K562 (cell line): ENCODE measurements around the gene LCN1. TPM values are rescaled to one million over a fixed set of nuclear protein-coding genes. Genes with fewer than 3 reads are reported as not detected.

Experiments used
- CLOCK ChIP-seq: fragments of 250-450 bp; sonication (Bioruptor Pico); IDR thresholded peaks from 2 replicates; pipeline ENCODE4 v1.4.0; 2020; ENCODE audit warnings: mild to moderate bottlenecking, moderate library complexity, borderline replicate concordance
- EGR1 ChIP-seq: fragments of 450-650 bp; conservative IDR thresholded peaks from 2 replicates; pipeline ENCODE4 v1.6.1; 2017; ENCODE audit warnings: mild to moderate bottlenecking
- ESRRB ChIP-seq: fragments of 250-450 bp; sonication (Bioruptor Pico); IDR thresholded peaks from 2 replicates; pipeline ENCODE4 v1.5.0; 2020; ENCODE audit warnings: mild to moderate bottlenecking, moderate library complexity, borderline replicate concordance
- GTF3C2 ChIP-seq: IDR thresholded peaks from 3 replicates; pipeline ENCODE4 v1.6.1; 2011; ENCODE audit warnings: borderline replicate concordance, mild to moderate bottlenecking, moderate library complexity; ENCODE audit not compliant: insufficient read length; ENCODE audit errors: extremely low read depth
- L3MBTL2 ChIP-seq: fragments of 450-650 bp; IDR thresholded peaks from 2 replicates; pipeline ENCODE4 v1.6.1; 2016; ENCODE audit warnings: mild to moderate bottlenecking, moderate library complexity
- MED1 ChIP-seq: sonication (generic); formaldehyde crosslinking; IDR thresholded peaks from 2 replicates; pipeline ENCODE4 v1.8.1; 2023; ENCODE audit warnings: missing genetic modification reagents, borderline replicate concordance
- POLR2A ChIP-seq: fragments of 450-650 bp; conservative IDR thresholded peaks from 2 replicates; pipeline ENCODE4 v1.6.1; 2016
- RBM22 ChIP-seq: fragments of 200-400 bp; formaldehyde crosslinking; IDR thresholded peaks from 2 replicates; pipeline ENCODE4 v1.6.1; 2018; ENCODE audit warnings: low read length, low read depth; ENCODE audit not compliant: poor library complexity, severe bottlenecking
- RBM34 ChIP-seq: fragments of 200-400 bp; formaldehyde crosslinking; IDR thresholded peaks from 2 replicates; pipeline ENCODE4 v1.6.1; 2018; ENCODE audit warnings: low read length, borderline replicate concordance; ENCODE audit not compliant: insufficient read depth
- SIX5 ChIP-seq, 2 experiments: IDR thresholded peaks; 2 replicates each; pipeline ENCODE4 v1.6.1; 2011; ENCODE audit warnings: low read length in 2 of 2, borderline replicate concordance in 1 of 2, low read depth in 1 of 2, mild to moderate bottlenecking in 1 of 2, moderate library complexity in 1 of 2; ENCODE audit not compliant: insufficient read depth in 1 of 2
- SMARCC2 ChIP-seq: fragments of 450-650 bp; IDR thresholded peaks from 2 replicates; pipeline ENCODE4 v1.6.1; 2017; ENCODE audit warnings: antibody characterized with exemption, moderate library complexity, mild to moderate bottlenecking, low read depth
- SNAPC5 ChIP-seq: fragments of 250-450 bp; sonication (Bioruptor Pico); IDR thresholded peaks from 2 replicates; pipeline ENCODE4 v1.8.0; 2021; ENCODE audit warnings: moderate library complexity, mild to moderate bottlenecking, inconsistent platforms
- SREBF1 ChIP-seq: fragments of 150-350 bp; IDR thresholded peaks from 2 replicates; pipeline ENCODE4 v1.6.1; 2014; ENCODE audit warnings: antibody characterized with exemption, low read depth, low read length, borderline replicate concordance
- ZNF324 ChIP-seq: fragments of 250-450 bp; sonication (Bioruptor Pico); IDR thresholded peaks from 2 replicates; pipeline ENCODE4 v1.4.0; 2020; ENCODE audit warnings: mild to moderate bottlenecking
- ZNF518B ChIP-seq: fragments of 250-450 bp; sonication (Bioruptor Pico); IDR thresholded peaks from 2 replicates; pipeline ENCODE4 v1.5.0; 2021; ENCODE audit warnings: mild to moderate bottlenecking, moderate library complexity
- ZNF75A ChIP-seq: fragments of 450-650 bp; formaldehyde crosslinking; IDR thresholded peaks from 2 replicates; pipeline ENCODE4 v1.4.0; 2020; ENCODE audit warnings: mild to moderate bottlenecking
- polyA plus RNA-seq, 8 experiments: library from polyadenylated mRNA; depleted of rRNA in 4 of 8; stranded (reverse) in 5 of 8; unstranded in 3 of 8; fragments of >200 nt; fragmentation: Nextera tagmentation in 2 of 8; fragmentation: Illumina TruSeq in 1 of 8; extraction: Ambion mirVana in 2 of 8; extraction: Trizol in 1 of 8; gene quantifications; 2 replicates each; pipeline versions ENCODE4 v1.2.1 to v1.2.3, GENCODE V29; 2011 to 2014; ENCODE audit warnings: inconsistent platforms in 1 of 8, missing spikeins in 1 of 8
- total RNA-seq, 7 experiments: library from RNA; depleted of rRNA in 6 of 7; stranded (reverse); fragments of >200 nt in 6 of 7; fragmentation: Illumina TruSeq in 2 of 7; extraction: Trizol in 2 of 7; gene quantifications; 2 replicates each; pipeline versions ENCODE4 v1.2.1 to v1.2.3, GENCODE V29; 2011 to 2021; ENCODE audit warnings: low replicate concordance in 1 of 7

LCN1 gene
- total and polyA plus RNA-seq, 9 of the 15 experiments (the other 6 are each of a cell fraction or from before 2014, with no cell fraction given) = not detected

- TF ChIP-seq ZNF518B (CRISPR knock-in tag) (no peak), RBM22 (no peak), ESRRB (CRISPR knock-in tag) (no peak), L3MBTL2 (peak; percentile 70), EGR1 (peak; percentile 94), CLOCK (CRISPR knock-in tag) (no peak), SIX5 (IDR thresholded peaks at IDR 0.05; ENCODE audit: borderline replicate concordance in 1 of 2, insufficient read depth in 1 of 2, low read depth in 1 of 2, low read length in 2 of 2) (peak in 1 of 2 experiments; percentile 19; a peak in 1 of 4 replicates), ZNF75A (CRISPR knock-in tag) (no peak), SREBF1 (no peak), RBM34 (no peak; the same call in 1 of the 2 replicates), SMARCC2 (no peak), SNAPC5 (CRISPR knock-in tag) (no peak), MED1 (no peak), GTF3C2 (no peak), ZNF324 (CRISPR knock-in tag) (no peak), POLR2A (peak; percentile 88)
Observed at GRCh38 chr9:135500525-135501260, 20.5 kb upstream of the LCN1 start, which contains the start of gene MRPS2 (continued).
